DND-41 (cell line): ENCODE measurements around the gene LSR.

Experiments used
- EZH2 ChIP-seq: IDR thresholded peaks from 3 replicates; pipeline ENCODE4 v1.6.1; 2012; ENCODE audit warnings: borderline replicate concordance, low read depth, mild to moderate bottlenecking, moderate library complexity, low read length, inconsistent platforms; ENCODE audit not compliant: severe bottlenecking
- TF ChIP-seq, protein P1 (sequence below): IDR thresholded peaks from 2 replicates; pipeline ENCODE4 v1.5.1; 2012; ENCODE audit warnings: borderline replicate concordance, low read length, moderate library complexity, mild to moderate bottlenecking; ENCODE audit not compliant: poor library complexity, severe bottlenecking; ENCODE audit errors: extremely low read depth

DNA sequence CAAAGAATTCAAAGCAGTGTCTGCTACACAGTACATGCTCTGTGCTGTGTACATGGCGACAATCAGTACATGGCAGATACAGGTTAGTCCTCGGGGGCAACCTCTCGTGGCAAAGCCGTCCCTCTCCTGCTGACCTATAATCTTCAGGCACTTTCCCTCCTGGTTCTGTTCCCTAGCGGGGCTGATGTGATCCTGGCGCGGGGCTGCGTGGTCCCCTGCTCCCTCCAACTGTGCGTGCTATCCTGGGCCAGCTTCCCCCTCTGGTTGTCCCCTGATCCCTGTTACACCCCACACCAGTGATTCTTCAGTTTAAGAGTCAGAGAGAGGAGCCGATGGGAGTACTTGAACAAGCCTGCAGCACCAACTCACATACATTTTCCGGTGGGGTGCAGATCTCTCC lies 55.2 kb downstream of the LSR start:
- TF ChIP-seq, protein P1, sequence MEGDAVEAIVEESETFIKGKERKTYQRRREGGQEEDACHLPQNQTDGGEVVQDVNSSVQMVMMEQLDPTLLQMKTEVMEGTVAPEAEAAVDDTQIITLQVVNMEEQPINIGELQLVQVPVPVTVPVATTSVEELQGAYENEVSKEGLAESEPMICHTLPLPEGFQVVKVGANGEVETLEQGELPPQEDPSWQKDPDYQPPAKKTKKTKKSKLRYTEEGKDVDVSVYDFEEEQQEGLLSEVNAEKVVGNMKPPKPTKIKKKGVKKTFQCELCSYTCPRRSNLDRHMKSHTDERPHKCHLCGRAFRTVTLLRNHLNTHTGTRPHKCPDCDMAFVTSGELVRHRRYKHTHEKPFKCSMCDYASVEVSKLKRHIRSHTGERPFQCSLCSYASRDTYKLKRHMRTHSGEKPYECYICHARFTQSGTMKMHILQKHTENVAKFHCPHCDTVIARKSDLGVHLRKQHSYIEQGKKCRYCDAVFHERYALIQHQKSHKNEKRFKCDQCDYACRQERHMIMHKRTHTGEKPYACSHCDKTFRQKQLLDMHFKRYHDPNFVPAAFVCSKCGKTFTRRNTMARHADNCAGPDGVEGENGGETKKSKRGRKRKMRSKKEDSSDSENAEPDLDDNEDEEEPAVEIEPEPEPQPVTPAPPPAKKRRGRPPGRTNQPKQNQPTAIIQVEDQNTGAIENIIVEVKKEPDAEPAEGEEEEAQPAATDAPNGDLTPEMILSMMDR = no peak
- TF ChIP-seq EZH2 = no peak
